ENCODE data around the gene ARHGEF28.

GRCh38 chr5:73706963-73707362 is 81.0 kb downstream of the ARHGEF28 start:
- TF ChIP-seq CTCF (IDR thresholded peaks at IDR 0.05) (no peak), EZH2 (IDR thresholded peaks at IDR 0.05; ENCODE audit: borderline replicate concordance, insufficient read depth, low read depth, low read length, poor library complexity, severe bottlenecking) (no peak)

Measured in B cell (primary cell).